GM13977 (cell line): Measurements from ENCODE around the gene PRRC2C.

Source experiments
- DNase-seq: peaks from one replicate; pipeline ENCODE4 v3.0.0; 2012; ENCODE audit warnings: low spot score
- in situ Hi-C: fragments of 300-500 bp; cut with MboI; formaldehyde crosslinking; loops from one replicate; pipeline ENCODE4 v1.12.0; 2022; ENCODE audit warnings: low sequenced_read_pairs, low pct_unique_long_range_greater_than_20kb, mixed read lengths, inconsistent platforms; ENCODE audit not compliant: unreplicated experiment
- TF ChIP-seq, protein P1 (sequence below): IDR thresholded peaks from 2 replicates; pipeline ENCODE4 v1.5.1; 2012; ENCODE audit warnings: mild to moderate bottlenecking, control low read depth; ENCODE audit not compliant: insufficient read depth; ENCODE audit errors: extremely low read depth, missing control alignments

Gene PRRC2C

DNA sequence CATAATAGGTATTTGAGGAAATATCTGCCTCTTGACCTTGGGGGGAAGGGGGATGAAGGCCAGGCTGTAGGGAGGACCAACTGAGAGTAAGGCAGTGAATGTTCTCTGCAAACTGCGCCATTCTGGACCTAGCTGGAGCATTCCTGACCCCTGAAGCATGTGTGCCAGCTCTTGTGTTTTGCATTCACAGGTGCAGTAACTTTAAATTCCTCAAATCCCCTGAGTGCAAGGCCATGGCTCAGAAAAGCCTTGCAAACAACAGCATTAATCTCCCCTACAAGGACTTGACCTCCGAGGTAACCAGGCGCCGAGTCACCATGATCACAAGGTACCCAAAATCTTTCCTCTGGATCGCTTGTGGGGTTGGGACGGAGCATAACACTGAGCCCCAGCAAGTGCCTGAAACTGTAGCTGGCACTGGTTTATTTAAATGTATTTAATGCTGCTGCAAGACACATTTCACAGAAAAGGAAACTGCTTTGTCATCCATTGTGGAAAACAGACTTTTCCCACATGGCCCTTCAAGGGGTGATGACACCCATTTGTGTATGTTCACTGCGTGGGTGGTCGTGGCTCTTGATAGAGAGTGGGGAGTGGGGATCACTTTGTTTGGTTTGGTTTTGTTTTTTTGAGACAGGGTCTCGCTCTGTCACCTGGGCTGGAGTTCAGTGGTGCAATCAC, 138.5 kb downstream of the PRRC2C start:
- in situ Hi-C loops: no loop called here
- no peak for DNase-seq
- TF ChIP-seq, protein P1, sequence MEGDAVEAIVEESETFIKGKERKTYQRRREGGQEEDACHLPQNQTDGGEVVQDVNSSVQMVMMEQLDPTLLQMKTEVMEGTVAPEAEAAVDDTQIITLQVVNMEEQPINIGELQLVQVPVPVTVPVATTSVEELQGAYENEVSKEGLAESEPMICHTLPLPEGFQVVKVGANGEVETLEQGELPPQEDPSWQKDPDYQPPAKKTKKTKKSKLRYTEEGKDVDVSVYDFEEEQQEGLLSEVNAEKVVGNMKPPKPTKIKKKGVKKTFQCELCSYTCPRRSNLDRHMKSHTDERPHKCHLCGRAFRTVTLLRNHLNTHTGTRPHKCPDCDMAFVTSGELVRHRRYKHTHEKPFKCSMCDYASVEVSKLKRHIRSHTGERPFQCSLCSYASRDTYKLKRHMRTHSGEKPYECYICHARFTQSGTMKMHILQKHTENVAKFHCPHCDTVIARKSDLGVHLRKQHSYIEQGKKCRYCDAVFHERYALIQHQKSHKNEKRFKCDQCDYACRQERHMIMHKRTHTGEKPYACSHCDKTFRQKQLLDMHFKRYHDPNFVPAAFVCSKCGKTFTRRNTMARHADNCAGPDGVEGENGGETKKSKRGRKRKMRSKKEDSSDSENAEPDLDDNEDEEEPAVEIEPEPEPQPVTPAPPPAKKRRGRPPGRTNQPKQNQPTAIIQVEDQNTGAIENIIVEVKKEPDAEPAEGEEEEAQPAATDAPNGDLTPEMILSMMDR: no peak

- in situ Hi-C loops: loop anchor here (25.0 kb wide), 1 partner anchor 362 kb away; no protein-coding TSS in a partner anchor
- DNase-seq: no peak
- TF ChIP-seq, protein P1: no peak
Observed at GRCh38 chr1:171625225-171625624, 139.9 kb downstream of the PRRC2C start.

- no peak for DNase-seq
- in situ Hi-C loops: loop anchor here (25.0 kb wide), 1 partner anchor 360 kb away; no protein-coding TSS in a partner anchor
Observed at GRCh38 chr1:171627020-171627419, 141.7 kb downstream of the PRRC2C start.

GRCh38 chr1:171628225-171628624, 142.9 kb downstream of the PRRC2C start:
- TF ChIP-seq, protein P1: no peak
- in situ Hi-C loops: loop anchor here (25.0 kb wide), 1 partner anchor 359 kb away; no protein-coding TSS in a partner anchor
- no peak for DNase-seq

More at GRCh38 chr1:171627020-171627419, 141.7 kb downstream of the PRRC2C start:
- TF ChIP-seq, protein P1: no peak

DNA sequence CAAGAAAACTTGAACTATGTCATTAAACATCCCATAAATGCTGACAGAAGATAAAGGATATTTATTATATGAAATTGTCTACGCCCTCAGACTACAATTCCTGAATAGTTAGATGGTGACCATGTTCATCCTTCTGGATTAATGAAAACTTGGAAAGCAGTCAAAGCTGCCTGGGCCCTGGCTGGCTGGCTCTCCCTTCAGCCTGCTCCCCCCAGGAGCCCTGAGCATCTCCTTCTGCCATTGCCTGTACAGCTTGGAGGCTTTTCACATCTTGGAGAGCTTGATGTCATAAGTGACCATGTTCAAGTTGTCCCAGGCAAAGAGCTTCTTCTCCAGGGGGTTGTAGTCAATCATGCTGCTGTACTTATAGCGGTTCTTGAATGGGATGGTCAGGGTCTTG, 150.3 kb downstream of the PRRC2C start:
- in situ Hi-C loops: loop anchor here (25.0 kb wide), 1 partner anchor 352 kb away; no protein-coding TSS in a partner anchor
- no peak for DNase-seq
- TF ChIP-seq, protein P1: no peak

DNA sequence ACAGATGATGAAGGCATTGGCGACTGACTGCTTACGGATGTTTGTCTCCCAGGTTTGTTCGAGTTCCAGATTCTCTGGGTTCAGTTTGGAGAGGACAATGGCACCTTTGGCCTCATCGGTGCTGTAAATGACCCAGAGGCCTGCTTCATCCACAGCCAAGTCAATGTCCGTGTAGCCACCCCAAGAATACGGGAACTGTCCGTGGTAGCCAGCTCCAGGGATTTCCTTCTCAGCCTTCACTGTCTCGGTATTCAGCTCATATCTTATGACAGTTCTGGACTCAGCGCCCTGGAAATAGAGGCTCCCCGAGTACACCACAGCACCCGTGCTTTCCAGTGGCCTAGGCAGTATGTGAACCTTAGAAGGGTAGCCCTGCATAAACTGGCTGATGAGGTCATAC, 150.8 kb downstream of the PRRC2C start:
- in situ Hi-C loops: loop anchor here (25.0 kb wide), 1 partner anchor 351 kb away; no protein-coding TSS in a partner anchor
- no peak for DNase-seq
- TF ChIP-seq, protein P1: no peak
